ENCODE measurements around the gene PTPN14. TPM values are rescaled to one million over a fixed set of nuclear protein-coding genes. Genes with fewer than 3 reads are reported as not detected.

The PTPN14 gene
- total and polyA plus RNA-seq, 2 of the 4 experiments (the other 2 are of a cell fraction): 21.5 to 31.7 TPM

DNA sequence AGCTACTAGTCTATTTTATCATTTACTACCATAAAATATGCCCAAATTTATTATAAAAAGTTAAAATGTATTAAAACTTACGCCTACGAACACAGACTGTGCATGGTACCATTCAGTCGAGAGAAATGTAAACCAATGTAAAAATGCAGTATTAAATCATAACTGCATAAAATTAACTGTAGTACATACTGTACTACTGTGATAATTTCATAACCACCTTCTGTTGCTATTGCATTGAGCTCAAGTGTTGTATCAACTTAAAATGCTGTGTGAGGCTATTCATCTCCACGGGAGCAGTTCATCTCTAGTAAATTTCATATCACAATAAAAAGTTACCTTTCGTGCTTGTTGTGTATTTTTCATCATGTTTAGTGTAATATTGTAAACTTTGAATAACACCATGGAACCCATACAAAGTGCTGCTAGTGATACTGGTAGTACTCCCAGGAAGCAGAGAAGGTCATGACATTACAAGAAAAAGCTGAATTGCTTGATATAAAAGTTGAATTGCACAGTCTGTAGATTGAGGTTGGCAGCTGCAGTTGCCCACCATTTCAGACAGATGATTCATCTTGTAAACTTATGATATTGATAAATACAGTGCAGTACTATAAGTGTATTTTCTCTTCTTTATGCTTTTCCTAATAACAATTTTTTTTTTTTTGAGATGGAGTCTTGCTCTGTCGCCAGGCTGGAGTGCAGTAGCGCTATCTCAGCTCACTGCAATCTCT lies 32.6 kb upstream of the PTPN14 start:
- peaks cover 1% of the 10 kb centered on the region for H3K27me3 ChIP-seq (ENCODE audit: control insufficient read depth, insufficient read depth, low read length)
- no peak overlapping the region for H2BK20ac ChIP-seq (ENCODE audit: low read depth, low read length)
- H3K56ac ChIP-seq (ENCODE audit: extremely low read depth, insufficient read depth, low read length): no peak overlapping the region
- no peak overlapping the region for H3K14ac ChIP-seq (replicated peaks; ENCODE audit: low read depth, low read length)
- peaks cover 2% of the 10 kb centered on the region; the same call in 1 of the 2 replicates for H3K4me1 ChIP-seq (ENCODE audit: control insufficient read depth, insufficient read depth, low read length)
- ATAC-seq (ENCODE audit: low read depth) (no peak), DNase-seq (no peak)
- H3K18ac ChIP-seq (ENCODE audit: low read depth, low read length): no peak overlapping the region
- H3K79me1 ChIP-seq (ENCODE audit: low read depth in 1 of 2, low read length in 2 of 2): no peaks in the 10 kb centered on the region
- in situ Hi-C loops (cut with MboI; ENCODE audit: low sequenced_read_pairs) (loop anchor here (10.0 kb wide), 1 partner anchor 369 kb away; no protein-coding TSS in a partner anchor), intact Hi-C loops (cut with micrococcal nuclease) (loop anchor here (5.0 kb wide), 1 partner anchor 192 kb away; no protein-coding TSS in a partner anchor), dilution Hi-C loops (cut with HindIII; ENCODE audit: low sequenced_read_pairs, unreplicated experiment) (no loop called here)
- no peak overlapping the region for H4K5ac ChIP-seq (ENCODE audit: low read depth, low read length)
- H2AFZ ChIP-seq (replicated peaks; ENCODE audit: low read length, poor library complexity): no peak overlapping the region
- H3K4ac ChIP-seq (ENCODE audit: low read depth, low read length): no peak overlapping the region
- CTCF ChIA-PET: interaction anchor here (0.6 to 6.8 kb wide), 14 partner anchors 10 to 945 kb away, joined by 3 to 59 read pairs (median 4); partner anchors contain the start of gene PTPN14
- no peak overlapping the region for H3K27ac ChIP-seq (ENCODE audit: insufficient read depth, low read length)
- no peak overlapping the region for H3K4me3 ChIP-seq (ENCODE audit: insufficient read depth, low read depth, low read length)
- POLR2A ChIA-PET (ENCODE audit: unreplicated experiment): interaction anchor here (0.7 kb wide), 1 partner anchor 36 kb away, joined by 3 read pairs; no protein-coding TSS in a partner anchor
- BruUV-seq (replicated peaks): no TSS peak
- H4K20me1 ChIP-seq (ENCODE audit: insufficient read depth, low read length): no peaks in the 10 kb centered on the region
- no peak overlapping the region for H2AK9ac ChIP-seq (replicated peaks; ENCODE audit: low read depth, low read length, poor library complexity)
- no peak overlapping the region for H3K4me2 ChIP-seq (ENCODE audit: low read depth, low read length)
- no peak overlapping the region for H4K8ac ChIP-seq (ENCODE audit: low read depth in 2 of 2, low read length in 2 of 2)
- H2BK120ac ChIP-seq (ENCODE audit: low read depth, low read length): no peak overlapping the region
- no peaks in the 10 kb centered on the region for H3K9me3 ChIP-seq (ENCODE audit: control insufficient read depth, insufficient read depth, low read length)
- H4K91ac ChIP-seq (ENCODE audit: insufficient read depth, low read depth, low read length): no peak overlapping the region
- WGBS, 2 experiments (ENCODE audit: extremely low coverage in 2 of 2, insufficient read length in 1 of 2): 100% methylated on average over 1 of the region's 7 CpGs; no CpG with 5 or more reads in 1 of the 2 experiments
- H2AK5ac ChIP-seq (ENCODE audit: low read depth, low read length): no peak overlapping the region
- no peak overlapping the region for H3K9ac ChIP-seq (ENCODE audit: low read depth, low read length)
- H3K23ac ChIP-seq (ENCODE audit: low read depth, low read length): no peak overlapping the region
- H2BK5ac ChIP-seq (ENCODE audit: low read depth, low read length, poor library complexity, severe bottlenecking): no peak overlapping the region
- no peaks in the 10 kb centered on the region for H3K36me3 ChIP-seq (ENCODE audit: control insufficient read depth, insufficient read depth, low read length)
- no peak overlapping the region for H2BK15ac ChIP-seq (ENCODE audit: low read depth, low read length)
- H3K9me1 ChIP-seq (ENCODE audit: insufficient read depth, low read length): peaks cover 2% of the 10 kb centered on the region; the same call in 1 of the 2 replicates
- TF ChIP-seq RFX5 (IDR thresholded peaks at IDR 0.05; ENCODE audit: low read depth, low read length) (no peak), NFE2L2 (IDR thresholded peaks at IDR 0.05; ENCODE audit: low read depth, low read length) (no peak), MAFK (IDR thresholded peaks at IDR 0.05; ENCODE audit: low read depth, low read length) (no peak), MAZ (IDR thresholded peaks at IDR 0.05; ENCODE audit: borderline replicate concordance, low read depth, low read length) (no peak), MXI1 (IDR thresholded peaks at IDR 0.05; ENCODE audit: borderline replicate concordance, low read depth, low read length) (no peak), FOS (IDR thresholded peaks at IDR 0.05; ENCODE audit: low read depth, low read length) (no peak), POLR2A (IDR thresholded peaks at IDR 0.05; ENCODE audit: low read depth, low read length) (no peak), ELK1 (IDR thresholded peaks at IDR 0.05; ENCODE audit: borderline replicate concordance, low read depth, low read length) (no peak), RCOR1 (IDR thresholded peaks at IDR 0.05; ENCODE audit: insufficient replicate concordance, low read length) (no peak), SMC3 (IDR thresholded peaks at IDR 0.05; ENCODE audit: low read depth, low read length) (no peak), RAD21 (IDR thresholded peaks at IDR 0.05; ENCODE audit: low read length) (no peak), CHD1 (IDR thresholded peaks at IDR 0.05; ENCODE audit: low read depth, low read length) (no peak), CEBPB (IDR thresholded peaks at IDR 0.05; ENCODE audit: low read depth, low read length) (no peak)
- TF ChIP-seq, protein P1, sequence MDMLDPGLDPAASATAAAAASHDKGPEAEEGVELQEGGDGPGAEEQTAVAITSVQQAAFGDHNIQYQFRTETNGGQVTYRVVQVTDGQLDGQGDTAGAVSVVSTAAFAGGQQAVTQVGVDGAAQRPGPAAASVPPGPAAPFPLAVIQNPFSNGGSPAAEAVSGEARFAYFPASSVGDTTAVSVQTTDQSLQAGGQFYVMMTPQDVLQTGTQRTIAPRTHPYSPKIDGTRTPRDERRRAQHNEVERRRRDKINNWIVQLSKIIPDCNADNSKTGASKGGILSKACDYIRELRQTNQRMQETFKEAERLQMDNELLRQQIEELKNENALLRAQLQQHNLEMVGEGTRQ (IDR thresholded peaks at IDR 0.05; ENCODE audit: low read depth, low read length): no peak
- TF ChIP-seq, protein P2, sequence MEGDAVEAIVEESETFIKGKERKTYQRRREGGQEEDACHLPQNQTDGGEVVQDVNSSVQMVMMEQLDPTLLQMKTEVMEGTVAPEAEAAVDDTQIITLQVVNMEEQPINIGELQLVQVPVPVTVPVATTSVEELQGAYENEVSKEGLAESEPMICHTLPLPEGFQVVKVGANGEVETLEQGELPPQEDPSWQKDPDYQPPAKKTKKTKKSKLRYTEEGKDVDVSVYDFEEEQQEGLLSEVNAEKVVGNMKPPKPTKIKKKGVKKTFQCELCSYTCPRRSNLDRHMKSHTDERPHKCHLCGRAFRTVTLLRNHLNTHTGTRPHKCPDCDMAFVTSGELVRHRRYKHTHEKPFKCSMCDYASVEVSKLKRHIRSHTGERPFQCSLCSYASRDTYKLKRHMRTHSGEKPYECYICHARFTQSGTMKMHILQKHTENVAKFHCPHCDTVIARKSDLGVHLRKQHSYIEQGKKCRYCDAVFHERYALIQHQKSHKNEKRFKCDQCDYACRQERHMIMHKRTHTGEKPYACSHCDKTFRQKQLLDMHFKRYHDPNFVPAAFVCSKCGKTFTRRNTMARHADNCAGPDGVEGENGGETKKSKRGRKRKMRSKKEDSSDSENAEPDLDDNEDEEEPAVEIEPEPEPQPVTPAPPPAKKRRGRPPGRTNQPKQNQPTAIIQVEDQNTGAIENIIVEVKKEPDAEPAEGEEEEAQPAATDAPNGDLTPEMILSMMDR (conservative IDR thresholded peaks at IDR 0.05; ENCODE audit: low read depth, low read length): no peak

All from IMR-90 (cell line).